COLO668 (cell line): ENCODE results near the gene BRICD5.

ENCODE experiments used
- DNase-seq: peaks from one replicate; lab custom pipeline; 2025; ENCODE audit not compliant: unreplicated experiment; lab: John Stamatoyannopoulos, UW

BRICD5 gene

DNA sequence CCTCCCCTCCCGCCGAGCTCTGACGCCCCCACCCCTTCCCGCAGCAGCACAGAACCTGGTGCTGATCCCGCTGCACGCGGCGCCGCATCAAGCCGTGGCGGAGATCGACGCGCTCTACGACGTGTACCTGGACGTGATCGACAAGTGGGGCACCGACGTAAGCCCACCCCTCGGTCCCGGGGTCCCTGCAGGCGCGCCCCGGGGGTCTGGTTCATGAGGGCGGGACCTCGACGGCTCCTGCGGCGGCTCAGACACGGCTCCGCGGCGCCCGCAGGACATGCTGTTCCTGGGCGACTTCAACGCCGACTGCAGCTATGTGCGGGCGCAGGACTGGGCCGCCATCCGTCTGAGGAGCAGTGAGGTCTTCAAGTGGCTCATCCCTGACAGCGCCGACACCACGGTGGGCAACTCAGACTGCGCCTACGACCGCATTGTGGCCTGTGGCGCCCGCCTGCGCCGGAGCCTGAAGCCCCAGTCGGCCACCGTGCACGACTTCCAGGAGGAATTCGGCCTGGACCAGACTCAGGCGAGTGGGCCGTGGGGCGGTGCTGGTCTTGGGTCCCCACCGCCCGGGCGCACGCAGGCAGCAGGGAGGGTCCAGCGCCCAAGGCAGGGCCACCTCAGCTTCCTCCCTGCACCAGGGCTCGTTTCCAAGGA, 27.0 kb upstream of the BRICD5 start:
- no peak for DNase-seq

GRCh38 chr16:2237102-2237482, 26.4 kb upstream of the BRICD5 start:
- no peak for DNase-seq

- DNase-seq = peak; percentile 18
Measured at GRCh38 chr16:2236337-2237101, 25.9 kb upstream of the BRICD5 start, which contains the start of gene DNASE1L2. DNASE1L2 (plus strand) TSS chr16:2236444; CDS start chr16:2236817, 373 bp downstream.

DNA sequence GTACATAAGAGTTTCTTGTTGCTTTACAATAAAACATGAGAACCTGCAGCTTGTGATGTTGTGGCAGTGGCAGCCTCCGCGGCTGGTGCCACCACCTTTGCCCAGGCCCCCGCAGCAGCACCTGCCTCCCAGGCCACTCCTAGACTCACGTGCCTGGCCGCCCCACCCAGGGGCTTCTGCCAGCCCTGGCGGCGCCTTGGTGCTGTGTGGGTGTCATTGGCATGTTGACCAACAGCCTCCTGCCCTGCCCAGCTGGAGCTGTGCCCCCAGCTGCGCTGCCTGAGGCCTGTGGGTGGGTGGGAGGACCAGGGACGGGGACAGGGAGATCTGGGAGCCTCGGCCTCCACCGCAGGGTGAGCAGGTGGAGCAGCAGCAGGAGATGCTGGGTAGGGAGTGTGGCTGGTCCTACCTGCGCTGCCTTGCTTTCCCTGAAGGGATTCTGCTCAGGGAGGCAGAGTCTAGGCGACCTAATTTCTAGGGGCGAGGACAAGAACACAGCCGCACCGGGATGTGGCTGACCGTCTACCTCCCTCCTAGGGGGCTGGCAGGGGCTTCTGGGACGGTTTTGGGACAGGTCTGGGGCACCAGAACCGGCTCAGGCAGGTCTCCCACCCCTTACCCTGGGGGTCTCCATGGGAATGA, 25.2 kb upstream of the BRICD5 start:
- peak; percentile 83 for DNase-seq

DNA sequence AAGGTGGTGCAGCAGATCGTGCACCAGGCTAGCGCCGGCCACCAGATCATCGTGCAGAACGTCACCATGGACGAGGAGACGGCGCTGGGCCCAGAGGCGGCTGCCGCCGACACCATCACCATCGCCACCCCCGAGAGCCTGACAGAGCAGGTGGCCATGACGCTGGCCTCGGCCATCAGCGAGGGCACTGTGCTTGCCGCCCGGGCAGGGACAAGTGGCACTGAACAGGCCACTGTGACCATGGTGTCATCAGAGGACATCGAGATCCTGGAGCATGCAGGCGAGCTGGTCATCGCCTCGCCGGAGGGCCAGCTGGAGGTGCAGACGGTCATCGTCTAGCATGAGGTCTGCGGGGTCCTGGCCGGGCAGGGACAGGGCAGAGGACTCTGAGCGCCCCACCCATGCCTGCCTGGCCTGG, 24.6 kb upstream of the BRICD5 start:
- no peak for DNase-seq

DNA sequence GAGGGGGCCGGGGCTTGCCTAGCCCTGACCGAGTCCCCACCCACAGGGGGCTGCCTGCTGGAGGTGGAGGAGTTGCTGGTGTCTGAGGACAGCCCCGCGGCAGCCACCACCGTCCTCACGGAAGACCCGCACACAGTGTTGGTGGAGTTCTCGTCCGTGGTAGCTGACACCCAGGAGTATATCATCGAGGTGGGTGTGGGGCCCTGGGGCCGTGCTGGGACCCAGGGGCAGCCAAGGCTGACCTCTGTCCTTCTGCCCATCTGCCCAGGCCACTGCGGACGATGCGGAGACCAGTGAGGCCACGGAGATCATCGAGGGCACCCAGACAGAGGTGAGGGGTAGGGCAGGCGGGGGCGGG, 24.1 kb upstream of the BRICD5 start:
- no peak for DNase-seq

DNA sequence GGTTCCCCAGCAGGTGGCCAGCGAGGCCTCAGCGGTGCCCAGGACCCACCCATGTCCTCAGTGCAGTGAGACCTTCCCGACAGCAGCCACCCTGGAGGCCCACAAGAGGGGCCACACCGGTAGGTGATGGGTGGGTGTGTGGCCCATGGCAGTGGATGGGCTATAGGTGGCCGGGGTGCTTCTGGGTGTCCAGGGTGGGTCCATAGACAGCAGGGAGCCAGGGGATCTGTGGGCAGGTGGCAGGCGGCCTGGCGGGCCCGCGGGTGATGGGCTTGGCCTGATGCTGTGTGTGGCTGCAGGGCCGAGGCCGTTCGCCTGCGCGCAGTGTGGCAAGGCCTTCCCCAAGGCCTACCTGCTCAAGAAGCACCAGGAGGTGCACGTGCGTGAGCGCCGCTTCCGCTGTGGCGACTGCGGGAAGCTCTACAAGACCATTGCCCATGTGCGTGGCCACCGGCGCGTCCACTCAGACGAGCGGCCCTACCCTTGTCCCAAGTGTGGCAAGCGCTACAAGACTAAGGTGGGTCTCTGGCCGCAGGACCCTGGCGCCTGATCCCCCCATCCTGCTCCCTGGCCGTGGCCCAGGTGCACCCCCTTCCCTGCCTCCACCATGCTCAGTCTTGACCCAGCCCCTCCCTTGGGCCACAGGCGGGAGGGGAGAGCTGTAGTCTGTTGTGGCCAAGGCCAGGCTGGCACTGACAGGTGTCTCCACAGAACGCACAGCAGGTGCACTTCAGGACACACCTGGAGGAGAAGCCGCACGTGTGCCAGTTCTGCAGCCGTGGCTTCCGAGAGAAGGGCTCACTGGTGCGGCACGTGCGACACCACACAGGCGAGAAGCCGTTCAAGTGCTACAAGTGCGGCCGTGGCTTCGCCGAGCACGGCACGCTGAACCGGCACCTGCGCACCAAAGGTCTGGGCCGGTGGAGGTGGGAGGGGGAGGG, 23.5 kb upstream of the BRICD5 start:
- peak; percentile 96 for DNase-seq

DNA sequence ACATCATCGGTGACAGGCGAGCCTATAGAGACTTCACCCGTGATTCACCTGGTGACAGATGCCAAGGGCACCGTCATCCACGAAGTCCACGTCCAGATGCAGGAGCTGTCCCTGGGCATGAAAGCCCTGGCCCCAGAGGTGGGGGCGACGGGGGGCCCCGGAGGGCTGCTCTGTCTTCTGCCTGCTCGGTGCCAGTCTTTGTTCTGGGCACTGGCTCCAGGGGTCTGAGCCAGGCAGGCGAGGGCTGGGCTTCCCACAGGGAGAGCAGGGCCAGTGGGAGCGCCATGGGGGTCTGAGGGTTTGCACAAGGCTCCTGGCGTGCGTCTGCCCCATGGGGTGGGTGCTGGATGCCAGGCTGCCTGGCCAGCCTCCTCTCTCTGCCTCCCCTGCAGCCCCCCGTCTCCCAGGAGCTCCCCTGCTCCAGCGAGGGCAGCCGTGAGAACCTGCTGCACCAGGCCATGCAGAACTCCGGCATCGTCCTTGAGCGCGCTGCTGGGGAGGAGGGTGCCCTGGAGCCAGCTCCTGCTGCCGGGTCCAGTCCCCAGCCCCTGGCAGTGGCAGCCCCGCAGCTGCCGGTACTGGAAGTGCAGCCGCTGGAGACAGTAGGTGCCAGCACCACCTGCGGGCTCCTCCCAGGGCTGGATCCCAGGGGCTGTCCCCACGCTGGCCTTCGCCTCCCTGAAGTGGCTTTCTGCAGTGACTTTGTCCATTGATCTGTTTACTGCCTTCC, 22.5 kb upstream of the BRICD5 start:
- DNase-seq = peak; percentile 84

DNA sequence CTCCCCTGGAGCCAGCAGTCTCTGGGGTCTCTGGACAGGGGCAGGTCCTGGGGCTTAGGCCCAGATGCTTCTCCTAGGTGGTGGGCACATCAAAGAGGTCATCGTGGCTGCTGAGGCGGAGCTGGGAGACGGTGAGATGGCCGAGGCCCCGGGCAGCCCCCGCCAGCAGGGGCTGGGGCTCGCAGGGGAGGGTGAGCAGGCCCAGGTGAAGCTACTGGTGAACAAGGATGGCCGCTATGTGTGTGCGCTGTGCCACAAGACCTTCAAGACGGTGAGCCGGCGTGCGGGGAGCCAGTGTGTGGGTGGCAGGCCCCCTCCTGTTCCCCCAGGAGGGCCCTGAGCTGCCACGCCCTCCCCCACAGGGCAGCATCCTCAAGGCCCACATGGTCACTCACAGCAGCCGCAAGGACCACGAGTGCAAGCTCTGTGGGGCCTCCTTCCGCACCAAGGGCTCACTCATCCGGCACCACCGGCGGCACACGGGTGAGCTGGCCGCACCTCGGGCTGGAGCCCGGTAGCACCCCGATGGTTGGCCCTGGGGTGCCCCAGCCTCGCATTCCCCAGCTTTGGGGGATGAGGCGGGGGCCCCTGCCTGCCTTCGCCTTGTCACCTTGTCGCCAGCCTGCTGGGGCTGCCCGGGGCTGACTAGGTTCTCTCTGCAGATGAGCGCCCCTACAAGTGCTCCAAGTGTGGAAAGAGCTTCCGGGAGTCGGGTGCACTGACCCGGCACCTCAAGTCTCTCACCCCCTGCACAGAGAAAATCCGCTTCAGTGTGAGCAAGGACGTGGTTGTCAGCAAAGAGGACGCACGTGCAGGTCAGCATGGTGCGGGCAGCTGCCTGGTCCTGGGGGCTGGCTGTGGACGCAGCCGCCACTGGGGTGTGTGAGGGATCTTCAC, 21.7 kb upstream of the BRICD5 start:
- no peak for DNase-seq

GRCh38 chr16:2231016-2231931, 20.6 kb upstream of the BRICD5 start:
- DNase-seq = peak; percentile 71

DNA sequence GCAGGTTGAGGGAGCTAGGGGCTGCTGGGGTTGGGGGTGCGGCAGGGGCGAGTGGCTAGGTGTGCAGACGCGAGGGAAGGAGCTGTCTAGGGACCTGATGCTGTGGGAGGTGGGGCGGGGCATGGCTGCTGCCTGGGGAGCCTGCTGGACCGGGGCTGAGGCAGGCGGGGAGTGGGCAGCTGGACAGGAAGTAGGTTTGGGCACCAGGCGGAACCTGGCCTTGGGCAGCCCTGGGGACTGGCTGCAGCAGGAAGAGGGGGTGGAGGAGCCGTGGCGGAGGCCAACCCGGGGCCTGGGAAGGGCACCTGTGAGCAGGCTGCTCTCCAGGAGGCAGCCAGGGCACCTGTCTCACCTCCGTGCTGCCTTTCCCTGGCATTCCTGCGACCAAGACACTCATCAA, 19.7 kb upstream of the BRICD5 start:
- DNase-seq = peak; percentile 59

DNA sequence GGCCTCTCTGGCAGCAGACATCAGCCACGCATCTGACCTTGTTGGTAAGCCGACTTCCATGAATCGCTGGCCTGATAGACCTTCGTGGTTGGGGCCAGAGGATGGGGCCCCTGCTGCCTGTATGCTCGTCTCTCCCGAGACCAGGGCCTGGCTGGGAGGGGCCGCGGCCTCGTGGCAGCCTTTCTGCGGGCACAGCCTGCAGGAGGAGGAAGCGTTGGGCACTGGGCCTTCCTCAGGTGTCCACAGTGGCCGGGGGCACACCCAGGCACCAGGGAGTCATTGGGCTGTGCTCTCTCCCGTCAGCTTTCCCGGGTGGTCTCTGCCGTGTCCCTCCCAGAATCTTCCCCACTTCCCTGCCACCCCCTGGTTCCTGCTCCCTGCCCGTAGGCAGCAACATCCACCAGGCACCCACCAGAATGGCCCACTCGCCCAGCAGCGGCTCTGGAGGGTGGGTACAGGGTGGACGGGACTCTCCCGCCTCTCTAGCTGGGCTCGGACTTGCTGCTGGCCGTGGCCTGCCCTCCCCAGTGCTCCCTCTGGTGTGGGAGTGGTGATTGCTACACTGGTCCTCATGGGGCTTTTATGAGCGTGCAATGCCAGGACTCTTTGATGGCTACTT, 19.1 kb upstream of the BRICD5 start:
- DNase-seq = no peak

GRCh38 chr16:2229091-2229490, 18.4 kb upstream of the BRICD5 start:
- DNase-seq = no peak

GRCh38 chr16:2228161-2228824, 17.6 kb upstream of the BRICD5 start:
- DNase-seq = no peak

DNA sequence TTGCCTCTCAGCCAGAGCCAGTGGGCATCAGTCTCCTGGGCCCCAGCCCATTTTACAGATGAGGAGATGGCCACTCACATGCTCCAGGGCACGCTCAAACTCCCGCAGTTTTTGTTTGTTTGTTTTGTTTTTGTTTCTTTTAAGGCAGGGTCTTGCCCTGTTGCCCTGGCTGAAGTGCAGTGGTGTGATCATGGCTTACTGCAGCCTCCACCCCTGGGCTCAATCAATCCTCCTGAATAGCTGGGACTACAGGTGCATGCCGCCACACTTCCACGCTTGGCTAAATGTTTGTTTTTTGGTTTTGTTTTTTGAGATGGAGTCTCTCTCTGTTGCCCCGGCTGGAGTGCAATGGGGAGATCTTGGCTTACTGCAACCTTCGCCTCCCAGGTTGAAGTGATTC, 16.3 kb upstream of the BRICD5 start:
- DNase-seq = no peak

- DNase-seq = peak; percentile 31
Measured at GRCh38 chr16:2226245-2226793, 15.7 kb upstream of the BRICD5 start.

DNA sequence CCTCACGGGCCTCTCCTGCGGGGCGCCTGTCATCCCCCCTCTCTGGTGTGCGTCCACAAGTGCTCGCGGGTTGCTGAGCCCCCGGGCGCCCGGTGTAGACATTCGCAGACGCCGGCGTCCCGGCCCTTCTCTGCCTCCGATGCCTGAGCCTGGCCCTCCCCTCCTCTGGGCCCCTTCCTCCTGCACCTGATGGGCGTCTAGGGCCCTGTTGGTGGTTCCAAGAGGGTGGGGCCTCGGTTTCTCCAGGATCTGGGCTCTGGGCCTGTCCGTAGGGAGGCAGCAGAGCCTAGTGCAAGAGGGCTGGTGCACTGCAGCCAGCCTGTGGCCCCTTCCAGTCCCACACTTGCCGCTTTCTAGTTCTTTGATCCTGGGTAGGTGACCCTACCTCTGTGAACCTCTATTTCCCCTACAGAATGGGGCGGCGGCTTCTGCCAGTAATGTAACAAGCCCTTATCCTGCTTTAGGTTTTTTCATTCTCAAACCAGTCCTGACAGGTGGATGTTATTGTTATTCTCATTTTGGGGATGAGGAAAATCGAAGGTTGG, 13.4 kb upstream of the BRICD5 start:
- DNase-seq = peak; percentile 59
